Measurements from ENCODE around the gene AP3B1.

The AP3B1 gene

GRCh38 chr5:78294248-78295034, at the start of gene AP3B1:
Gene AP3B1 (minus strand): TSS chr5:78294698. CDS start chr5:78294579, 119 bp downstream.
- Histone ChIP-seq H3K4me3 (ENCODE audit: low read depth in 1 of 2, low read length in 2 of 2) (peak within 1 kb of the TSS; percentile 93 to 100), H3K9ac (ENCODE audit: low read depth in 1 of 2, low read length in 2 of 2) (peak within 1 kb of the TSS; percentile 92 to 99), H3K36me3 (ENCODE audit: control insufficient read depth in 1 of 2, insufficient read depth in 2 of 2, low read length in 2 of 2) (no peaks in the 10 kb centered on the region), H3K9me3 (ENCODE audit: control insufficient read depth in 1 of 2, low read length in 2 of 2) (no peaks in the 10 kb centered on the region), H3K4me1 (ENCODE audit: control insufficient read depth in 1 of 2, insufficient read depth in 2 of 2, low read length in 2 of 2) (peaks cover 7 to 11% of the 10 kb centered on the region in 2 donors), H3K27me3 (ENCODE audit: control insufficient read depth in 1 of 2, insufficient read depth in 2 of 2, low read length in 2 of 2) (no peaks in the 10 kb centered on the region), H3K27ac (ENCODE audit: low read depth, low read length) (peak within 1 kb of the TSS; percentile 86)

- Histone ChIP-seq H3K36me3 (ENCODE audit: control insufficient read depth in 1 of 2, insufficient read depth in 2 of 2, low read length in 2 of 2) (no peaks in the 10 kb centered on the region), H3K27me3 (ENCODE audit: control insufficient read depth in 1 of 2, insufficient read depth in 2 of 2, low read length in 2 of 2) (no peaks in the 10 kb centered on the region), H3K4me3 (ENCODE audit: low read depth in 1 of 2, low read length in 2 of 2) (no peak overlapping the region), H3K4me1 (ENCODE audit: control insufficient read depth in 1 of 2, insufficient read depth in 2 of 2, low read length in 2 of 2) (no peaks in the 10 kb centered on the region), H3K9me3 (ENCODE audit: control insufficient read depth in 1 of 2, low read length in 2 of 2) (peaks cover 6 to 7% of the 10 kb centered on the region in 2 donors), H3K27ac (ENCODE audit: low read depth, low read length) (no peak overlapping the region), H3K9ac (ENCODE audit: low read depth in 1 of 2, low read length in 2 of 2) (no peak overlapping the region)
Measured at GRCh38 chr5:78341440-78341839, 46.9 kb upstream of the AP3B1 start.

GRCh38 chr5:78339617-78340436, 45.3 kb upstream of the AP3B1 start:
- Histone ChIP-seq H3K27ac (ENCODE audit: low read depth, low read length) (no peak overlapping the region), H3K27me3 (ENCODE audit: control insufficient read depth in 1 of 2, insufficient read depth in 2 of 2, low read length in 2 of 2) (no peaks in the 10 kb centered on the region), H3K4me1 (ENCODE audit: control insufficient read depth in 1 of 2, insufficient read depth in 2 of 2, low read length in 2 of 2) (no peaks in the 10 kb centered on the region), H3K9ac (ENCODE audit: low read depth in 1 of 2, low read length in 2 of 2) (no peak overlapping the region), H3K36me3 (ENCODE audit: control insufficient read depth in 1 of 2, insufficient read depth in 2 of 2, low read length in 2 of 2) (no peaks in the 10 kb centered on the region), H3K9me3 (ENCODE audit: control insufficient read depth in 1 of 2, low read length in 2 of 2) (peaks cover 6 to 7% of the 10 kb centered on the region in 2 donors), H3K4me3 (ENCODE audit: low read depth in 1 of 2, low read length in 2 of 2) (no peak overlapping the region)

- Histone ChIP-seq H3K4me3 (ENCODE audit: low read depth in 1 of 2, low read length in 2 of 2) (no peak overlapping the region), H3K36me3 (ENCODE audit: control insufficient read depth in 1 of 2, insufficient read depth in 2 of 2, low read length in 2 of 2) (no peaks in the 10 kb centered on the region), H3K27ac (ENCODE audit: low read depth, low read length) (no peak overlapping the region), H3K27me3 (ENCODE audit: control insufficient read depth in 1 of 2, insufficient read depth in 2 of 2, low read length in 2 of 2) (no peaks in the 10 kb centered on the region), H3K9me3 (ENCODE audit: control insufficient read depth in 1 of 2, low read length in 2 of 2) (peaks cover 4 to 6% of the 10 kb centered on the region in 2 donors), H3K4me1 (ENCODE audit: control insufficient read depth in 1 of 2, insufficient read depth in 2 of 2, low read length in 2 of 2) (peaks cover 1 to 3% of the 10 kb centered on the region in 2 donors), H3K9ac (ENCODE audit: low read depth in 1 of 2, low read length in 2 of 2) (no peak overlapping the region)
Measured at GRCh38 chr5:78336698-78337097, 42.2 kb upstream of the AP3B1 start.

- Histone ChIP-seq H3K27me3 (ENCODE audit: control insufficient read depth in 1 of 2, insufficient read depth in 2 of 2, low read length in 2 of 2) (no peaks in the 10 kb centered on the region), H3K4me1 (ENCODE audit: control insufficient read depth in 1 of 2, insufficient read depth in 2 of 2, low read length in 2 of 2) (peaks cover 6 to 7% of the 10 kb centered on the region in 2 donors), H3K9ac (ENCODE audit: low read depth in 1 of 2, low read length in 2 of 2) (no peak overlapping the region), H3K27ac (ENCODE audit: low read depth, low read length) (no peak overlapping the region), H3K4me3 (ENCODE audit: low read depth in 1 of 2, low read length in 2 of 2) (no peak overlapping the region), H3K36me3 (ENCODE audit: control insufficient read depth in 1 of 2, insufficient read depth in 2 of 2, low read length in 2 of 2) (no peaks in the 10 kb centered on the region), H3K9me3 (ENCODE audit: control insufficient read depth in 1 of 2, low read length in 2 of 2) (peaks cover 4 to 6% of the 10 kb centered on the region in 2 donors)
Measured at GRCh38 chr5:78335976-78336375, 41.5 kb upstream of the AP3B1 start.

- no peak overlapping the region for H3K27ac ChIP-seq (ENCODE audit: low read depth, low read length)
- peaks cover 4 to 6% of the 10 kb centered on the region in 2 donors for H3K9me3 ChIP-seq (ENCODE audit: control insufficient read depth in 1 of 2, low read length in 2 of 2)
- no peaks in the 10 kb centered on the region for H3K36me3 ChIP-seq (ENCODE audit: control insufficient read depth in 1 of 2, insufficient read depth in 2 of 2, low read length in 2 of 2)
- H3K27me3 ChIP-seq (ENCODE audit: control insufficient read depth in 1 of 2, insufficient read depth in 2 of 2, low read length in 2 of 2), result no peaks in the 10 kb centered on the region
- H3K4me3 ChIP-seq (ENCODE audit: low read depth in 1 of 2, low read length in 2 of 2), result no peak overlapping the region
- H3K4me1 ChIP-seq (ENCODE audit: control insufficient read depth in 1 of 2, insufficient read depth in 2 of 2, low read length in 2 of 2), result peaks cover 6 to 7% of the 10 kb centered on the region in 2 donors
- no peak overlapping the region for H3K9ac ChIP-seq (ENCODE audit: low read depth in 1 of 2, low read length in 2 of 2)
Measured at GRCh38 chr5:78334811-78335210, 40.3 kb upstream of the AP3B1 start.

- H3K36me3 ChIP-seq (ENCODE audit: control insufficient read depth in 1 of 2, insufficient read depth in 2 of 2, low read length in 2 of 2), result no peaks in the 10 kb centered on the region
- no peak overlapping the region for H3K9ac ChIP-seq (ENCODE audit: low read depth in 1 of 2, low read length in 2 of 2)
- no peak overlapping the region for H3K4me3 ChIP-seq (ENCODE audit: low read depth in 1 of 2, low read length in 2 of 2)
- no peaks in the 10 kb centered on the region for H3K27me3 ChIP-seq (ENCODE audit: control insufficient read depth in 1 of 2, insufficient read depth in 2 of 2, low read length in 2 of 2)
- no peak overlapping the region for H3K27ac ChIP-seq (ENCODE audit: low read depth, low read length)
- H3K4me1 ChIP-seq (ENCODE audit: control insufficient read depth in 1 of 2, insufficient read depth in 2 of 2, low read length in 2 of 2), result peaks cover 6 to 7% of the 10 kb centered on the region in 2 donors
- H3K9me3 ChIP-seq (ENCODE audit: control insufficient read depth in 1 of 2, low read length in 2 of 2), result no peaks in the 10 kb centered on the region
Measured at GRCh38 chr5:78331523-78332080, 37.1 kb upstream of the AP3B1 start.

GRCh38 chr5:78328585-78329173, 34.2 kb upstream of the AP3B1 start:
- no peaks in the 10 kb centered on the region for H3K36me3 ChIP-seq (ENCODE audit: control insufficient read depth in 1 of 2, insufficient read depth in 2 of 2, low read length in 2 of 2)
- H3K4me3 ChIP-seq (ENCODE audit: low read depth in 1 of 2, low read length in 2 of 2), result no peak overlapping the region
- H3K9ac ChIP-seq (ENCODE audit: low read depth in 1 of 2, low read length in 2 of 2), result no peak overlapping the region
- H3K9me3 ChIP-seq (ENCODE audit: control insufficient read depth in 1 of 2, low read length in 2 of 2), result no peaks in the 10 kb centered on the region
- H3K27me3 ChIP-seq (ENCODE audit: control insufficient read depth in 1 of 2, insufficient read depth in 2 of 2, low read length in 2 of 2), result no peaks in the 10 kb centered on the region
- no peak overlapping the region for H3K27ac ChIP-seq (ENCODE audit: low read depth, low read length)
- peaks cover 6 to 7% of the 10 kb centered on the region in 2 donors for H3K4me1 ChIP-seq (ENCODE audit: control insufficient read depth in 1 of 2, insufficient read depth in 2 of 2, low read length in 2 of 2)

- H3K4me1 ChIP-seq (ENCODE audit: control insufficient read depth in 1 of 2, insufficient read depth in 2 of 2, low read length in 2 of 2), result peaks cover 6 to 7% of the 10 kb centered on the region in 2 donors
- no peaks in the 10 kb centered on the region for H3K9me3 ChIP-seq (ENCODE audit: control insufficient read depth in 1 of 2, low read length in 2 of 2)
- no peak overlapping the region for H3K27ac ChIP-seq (ENCODE audit: low read depth, low read length)
- H3K4me3 ChIP-seq (ENCODE audit: low read depth in 1 of 2, low read length in 2 of 2), result no peak overlapping the region
- H3K27me3 ChIP-seq (ENCODE audit: control insufficient read depth in 1 of 2, insufficient read depth in 2 of 2, low read length in 2 of 2), result no peaks in the 10 kb centered on the region
- H3K36me3 ChIP-seq (ENCODE audit: control insufficient read depth in 1 of 2, insufficient read depth in 2 of 2, low read length in 2 of 2), result no peaks in the 10 kb centered on the region
- H3K9ac ChIP-seq (ENCODE audit: low read depth in 1 of 2, low read length in 2 of 2), result no peak overlapping the region
Measured at GRCh38 chr5:78327761-78328510, 33.4 kb upstream of the AP3B1 start.
